Measurements from ENCODE around the gene MSN. TPM values are rescaled to one million over a fixed set of nuclear protein-coding genes. Genes with fewer than 3 reads are reported as not detected.

Gene MSN
- total and polyA plus RNA-seq, 10 of the 15 experiments (the other 5 are each of a cell fraction or from before 2014, with no cell fraction given), result 93.8 to 432 (median 270) TPM

DNA sequence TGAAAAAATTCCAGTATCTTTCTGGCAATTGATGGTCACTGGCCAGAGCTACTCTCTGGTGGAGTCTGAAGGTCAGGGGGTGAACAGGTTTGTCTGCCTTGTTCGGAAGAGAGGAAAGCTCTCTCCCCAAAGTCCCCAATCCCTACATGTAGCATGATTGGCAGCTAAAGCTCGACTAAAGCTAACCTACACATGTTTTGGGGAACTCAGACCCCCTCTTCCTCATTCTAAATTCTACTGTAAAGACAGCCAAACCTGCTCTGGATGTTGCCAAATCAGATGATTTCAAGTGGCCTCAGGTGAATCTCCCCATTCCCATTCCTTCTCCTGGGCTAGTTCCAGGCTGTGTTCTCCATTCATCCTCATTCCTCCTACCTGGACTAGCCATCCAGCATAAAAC, 84.1 kb downstream of the MSN start:
- POLR2A ChIA-PET, result interaction anchor here (1.1 to 1.3 kb wide), 3 partner anchors 14 to 45 kb away, joined by 3 read pairs; no protein-coding TSS in a partner anchor
- no peak overlapping the region for H2AFZ ChIP-seq (ENCODE audit: control insufficient read depth, low read depth, low read length)
- TF ChIP-seq MLLT1 (IDR thresholded peaks at IDR 0.05), result no peak
- TF ChIP-seq, protein P1, sequence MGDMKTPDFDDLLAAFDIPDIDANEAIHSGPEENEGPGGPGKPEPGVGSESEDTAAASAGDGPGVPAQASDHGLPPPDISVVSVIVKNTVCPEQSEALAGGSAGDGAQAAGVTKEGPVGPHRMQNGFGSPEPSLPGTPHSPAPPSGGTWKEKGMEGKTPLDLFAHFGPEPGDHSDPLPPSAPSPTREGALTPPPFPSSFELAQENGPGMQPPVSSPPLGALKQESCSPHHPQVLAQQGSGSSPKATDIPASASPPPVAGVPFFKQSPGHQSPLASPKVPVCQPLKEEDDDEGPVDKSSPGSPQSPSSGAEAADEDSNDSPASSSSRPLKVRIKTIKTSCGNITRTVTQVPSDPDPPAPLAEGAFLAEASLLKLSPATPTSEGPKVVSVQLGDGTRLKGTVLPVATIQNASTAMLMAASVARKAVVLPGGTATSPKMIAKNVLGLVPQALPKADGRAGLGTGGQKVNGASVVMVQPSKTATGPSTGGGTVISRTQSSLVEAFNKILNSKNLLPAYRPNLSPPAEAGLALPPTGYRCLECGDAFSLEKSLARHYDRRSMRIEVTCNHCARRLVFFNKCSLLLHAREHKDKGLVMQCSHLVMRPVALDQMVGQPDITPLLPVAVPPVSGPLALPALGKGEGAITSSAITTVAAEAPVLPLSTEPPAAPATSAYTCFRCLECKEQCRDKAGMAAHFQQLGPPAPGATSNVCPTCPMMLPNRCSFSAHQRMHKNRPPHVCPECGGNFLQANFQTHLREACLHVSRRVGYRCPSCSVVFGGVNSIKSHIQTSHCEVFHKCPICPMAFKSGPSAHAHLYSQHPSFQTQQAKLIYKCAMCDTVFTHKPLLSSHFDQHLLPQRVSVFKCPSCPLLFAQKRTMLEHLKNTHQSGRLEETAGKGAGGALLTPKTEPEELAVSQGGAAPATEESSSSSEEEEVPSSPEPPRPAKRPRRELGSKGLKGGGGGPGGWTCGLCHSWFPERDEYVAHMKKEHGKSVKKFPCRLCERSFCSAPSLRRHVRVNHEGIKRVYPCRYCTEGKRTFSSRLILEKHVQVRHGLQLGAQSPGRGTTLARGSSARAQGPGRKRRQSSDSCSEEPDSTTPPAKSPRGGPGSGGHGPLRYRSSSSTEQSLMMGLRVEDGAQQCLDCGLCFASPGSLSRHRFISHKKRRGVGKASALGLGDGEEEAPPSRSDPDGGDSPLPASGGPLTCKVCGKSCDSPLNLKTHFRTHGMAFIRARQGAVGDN (IDR thresholded peaks at IDR 0.05), result no peak
- TF ChIP-seq NBN (IDR thresholded peaks at IDR 0.05), result no peak
- TF ChIP-seq TCF7 (IDR thresholded peaks at IDR 0.05; ENCODE audit: borderline replicate concordance), result no peak
- no peak for TF ChIP-seq SUPT20H (IDR thresholded peaks at IDR 0.05; ENCODE audit: borderline replicate concordance, control insufficient read depth, low read depth, low read length)
- TF ChIP-seq CREB1 (IDR thresholded peaks at IDR 0.05; ENCODE audit: low read depth), result no peak
- TF ChIP-seq, protein P2, sequence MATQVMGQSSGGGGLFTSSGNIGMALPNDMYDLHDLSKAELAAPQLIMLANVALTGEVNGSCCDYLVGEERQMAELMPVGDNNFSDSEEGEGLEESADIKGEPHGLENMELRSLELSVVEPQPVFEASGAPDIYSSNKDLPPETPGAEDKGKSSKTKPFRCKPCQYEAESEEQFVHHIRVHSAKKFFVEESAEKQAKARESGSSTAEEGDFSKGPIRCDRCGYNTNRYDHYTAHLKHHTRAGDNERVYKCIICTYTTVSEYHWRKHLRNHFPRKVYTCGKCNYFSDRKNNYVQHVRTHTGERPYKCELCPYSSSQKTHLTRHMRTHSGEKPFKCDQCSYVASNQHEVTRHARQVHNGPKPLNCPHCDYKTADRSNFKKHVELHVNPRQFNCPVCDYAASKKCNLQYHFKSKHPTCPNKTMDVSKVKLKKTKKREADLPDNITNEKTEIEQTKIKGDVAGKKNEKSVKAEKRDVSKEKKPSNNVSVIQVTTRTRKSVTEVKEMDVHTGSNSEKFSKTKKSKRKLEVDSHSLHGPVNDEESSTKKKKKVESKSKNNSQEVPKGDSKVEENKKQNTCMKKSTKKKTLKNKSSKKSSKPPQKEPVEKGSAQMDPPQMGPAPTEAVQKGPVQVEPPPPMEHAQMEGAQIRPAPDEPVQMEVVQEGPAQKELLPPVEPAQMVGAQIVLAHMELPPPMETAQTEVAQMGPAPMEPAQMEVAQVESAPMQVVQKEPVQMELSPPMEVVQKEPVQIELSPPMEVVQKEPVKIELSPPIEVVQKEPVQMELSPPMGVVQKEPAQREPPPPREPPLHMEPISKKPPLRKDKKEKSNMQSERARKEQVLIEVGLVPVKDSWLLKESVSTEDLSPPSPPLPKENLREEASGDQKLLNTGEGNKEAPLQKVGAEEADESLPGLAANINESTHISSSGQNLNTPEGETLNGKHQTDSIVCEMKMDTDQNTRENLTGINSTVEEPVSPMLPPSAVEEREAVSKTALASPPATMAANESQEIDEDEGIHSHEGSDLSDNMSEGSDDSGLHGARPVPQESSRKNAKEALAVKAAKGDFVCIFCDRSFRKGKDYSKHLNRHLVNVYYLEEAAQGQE (IDR thresholded peaks at IDR 0.05; ENCODE audit: low read depth, low read length), result no peak
- no peak for TF ChIP-seq JUNB (IDR thresholded peaks at IDR 0.05)
- TF ChIP-seq, protein P3, sequence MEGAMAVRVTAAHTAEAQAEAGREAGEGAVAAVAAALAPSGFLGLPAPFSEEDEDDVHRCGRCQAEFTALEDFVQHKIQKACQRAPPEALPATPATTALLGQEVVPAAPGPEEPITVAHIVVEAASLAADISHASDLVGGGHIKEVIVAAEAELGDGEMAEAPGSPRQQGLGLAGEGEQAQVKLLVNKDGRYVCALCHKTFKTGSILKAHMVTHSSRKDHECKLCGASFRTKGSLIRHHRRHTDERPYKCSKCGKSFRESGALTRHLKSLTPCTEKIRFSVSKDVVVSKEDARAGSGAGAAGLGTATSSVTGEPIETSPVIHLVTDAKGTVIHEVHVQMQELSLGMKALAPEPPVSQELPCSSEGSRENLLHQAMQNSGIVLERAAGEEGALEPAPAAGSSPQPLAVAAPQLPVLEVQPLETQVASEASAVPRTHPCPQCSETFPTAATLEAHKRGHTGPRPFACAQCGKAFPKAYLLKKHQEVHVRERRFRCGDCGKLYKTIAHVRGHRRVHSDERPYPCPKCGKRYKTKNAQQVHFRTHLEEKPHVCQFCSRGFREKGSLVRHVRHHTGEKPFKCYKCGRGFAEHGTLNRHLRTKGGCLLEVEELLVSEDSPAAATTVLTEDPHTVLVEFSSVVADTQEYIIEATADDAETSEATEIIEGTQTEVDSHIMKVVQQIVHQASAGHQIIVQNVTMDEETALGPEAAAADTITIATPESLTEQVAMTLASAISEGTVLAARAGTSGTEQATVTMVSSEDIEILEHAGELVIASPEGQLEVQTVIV (IDR thresholded peaks at IDR 0.05; ENCODE audit: borderline replicate concordance, partially characterized antibody), result no peak
- no peak for TF ChIP-seq ATF2 (IDR thresholded peaks at IDR 0.05; ENCODE audit: low read length)
- no peak for TF ChIP-seq POLR2AphosphoS5 (IDR thresholded peaks at IDR 0.05; ENCODE audit: low read length)

More for the DNA sequence above, 84.1 kb downstream of the MSN start:
- Histone ChIP-seq H3K27ac (ENCODE audit: control insufficient read depth, insufficient read depth) (no peak overlapping the region), H3K79me2 (ENCODE audit: control insufficient read depth, insufficient read depth, low read length) (no peaks in the 10 kb centered on the region), H3K9ac (ENCODE audit: control insufficient read depth, insufficient read depth, low read length) (no peak overlapping the region), H3K4me3 (no peak overlapping the region), H3K27me3 (replicated peaks in 1 of 2; ENCODE audit: control insufficient read depth in 2 of 2, insufficient read depth in 2 of 2, low read length in 1 of 2) (no peaks in the 10 kb centered on the region), H3K4me1 (ENCODE audit: control insufficient read depth, insufficient read depth, low read length) (peaks cover 7% of the 10 kb centered on the region), H3K9me3 (replicated peaks; ENCODE audit: control insufficient read depth, insufficient read depth, low read length) (no peaks in the 10 kb centered on the region), H3K36me3 (ENCODE audit: control insufficient read depth in 2 of 2, insufficient read depth in 2 of 2, low read length in 1 of 2) (no peaks in the 10 kb centered on the region), H3K4me2 (ENCODE audit: control insufficient read depth, insufficient read depth) (no peak overlapping the region), H4K20me1 (ENCODE audit: control insufficient read depth, insufficient read depth) (no peaks in the 10 kb centered on the region)
- in situ Hi-C loops (cut with MboI) (no loop called here), intact Hi-C loops (cut with micrococcal nuclease; ENCODE audit: unreplicated experiment) (no loop called here)
- WGBS (ENCODE audit: insufficient coverage, insufficient replicate concordance, low lambda C conversion rate, missing lambda C conversion rate), result 75% methylated on average over 2 of the region's 2 CpGs
- BruUV-seq (replicated peaks), result no TSS peak
- FAIRE-seq (no peak), ATAC-seq (peak; percentile 14; the same call in 2 of the 3 replicates), DNase-seq (ENCODE audit: low read depth, low spot score) (no peak)
- RAD21 ChIA-PET (ENCODE audit: unreplicated experiment), result interaction anchor here (0.7 to 2.6 kb wide), 5 partner anchors 29 to 155 kb away, joined by 3 to 14 read pairs (median 4); no protein-coding TSS in a partner anchor
- SMC1A ChIA-PET (ENCODE audit: uncharacterized antibody, unreplicated experiment), result interaction anchor here (0.7 to 2.7 kb wide), 18 partner anchors 8 to 980 kb away, joined by 3 to 9 read pairs (median 3); no protein-coding TSS in a partner anchor
- CTCF ChIA-PET, result interaction anchor here (1.0 to 2.3 kb wide), 4 partner anchors 155 to 235 kb away, joined by 3 to 7 read pairs (median 3); no protein-coding TSS in a partner anchor

All from GM12878 (cell line).